Coronary artery (tissue), 2 donors: ENCODE results near the gene PIGQ.

Experiments
- DNase-seq: peaks from one replicate; pipeline ENCODE4 v3.0.0-alpha.2; 2017; ENCODE audit warnings: low spot score
- H3K27ac ChIP-seq, 2 donors: fragments of 200-600 bp; sonication (generic); one replicate each; pipeline ENCODE4 v1.5.1; 2016 to 2019
- H3K4me3 ChIP-seq: fragments of 200-600 bp; sonication (generic); 2 replicates; pipeline ENCODE4 v1.5.1; 2016; ENCODE audit warnings: mild to moderate bottlenecking, moderate library complexity
- CTCF ChIP-seq: fragments of 200-600 bp; sonication (generic); IDR thresholded peaks from one replicate; pipeline ENCODE4 v1.5.1; 2019; ENCODE audit warnings: antibody characterized with exemption

The PIGQ gene

GRCh38 chr16:582614-583331 is 13.0 kb downstream of the PIGQ start:
- no peak overlapping the region for H3K27ac ChIP-seq
- DNase-seq, result no peak
- no peak overlapping the region for H3K4me3 ChIP-seq
- TF ChIP-seq CTCF, result no peak

- DNase-seq, result no peak
- no peak overlapping the region for H3K27ac ChIP-seq
- H3K4me3 ChIP-seq, result no peak overlapping the region
- no peak for TF ChIP-seq CTCF
Measured at GRCh38 chr16:583470-583814, 13.7 kb downstream of the PIGQ start.

- Histone ChIP-seq H3K27ac (no peak overlapping the region), H3K4me3 (no peak overlapping the region)
- TF ChIP-seq CTCF, result no peak
- DNase-seq, result no peak
Measured at GRCh38 chr16:583815-584591, 14.2 kb downstream of the PIGQ start.

- H3K27ac ChIP-seq, result no peak overlapping the region
- no peak overlapping the region for H3K4me3 ChIP-seq
- no peak for DNase-seq
- TF ChIP-seq CTCF, result no peak
Measured at GRCh38 chr16:585351-585750, 15.6 kb downstream of the PIGQ start.

GRCh38 chr16:586047-586644 is 16.4 kb downstream of the PIGQ start:
- TF ChIP-seq CTCF, result no peak
- H3K4me3 ChIP-seq, result no peak overlapping the region
- no peak for DNase-seq
- H3K27ac ChIP-seq, result no peak overlapping the region

GRCh38 chr16:586645-587590 is 17.1 kb downstream of the PIGQ start:
- no peak overlapping the region for H3K27ac ChIP-seq
- H3K4me3 ChIP-seq, result no peak overlapping the region
- DNase-seq, result no peak
- no peak for TF ChIP-seq CTCF
